Measurements from ENCODE around the gene GADD45G.

Gene GADD45G

GRCh38 chr9:89596937-89597555 is 7.8 kb upstream of the GADD45G start:
- TF ChIP-seq JUND (IDR thresholded peaks at IDR 0.05; ENCODE audit: low read depth) = no peak
- in situ Hi-C loops (cut with HindIII; ENCODE audit: low pct_unique_long_range_greater_than_20kb, low sequenced_read_pairs) = no loop called here
- no peak for DNase-seq (ENCODE audit: low read depth in 1 of 2, low spot score in 1 of 2)

GRCh38 chr9:89597711-89598362 is 7.0 kb upstream of the GADD45G start:
- DNase-seq (ENCODE audit: low read depth in 1 of 2, low spot score in 1 of 2) = peak; percentile 22 to 87
- no peak for TF ChIP-seq JUND (IDR thresholded peaks at IDR 0.05; ENCODE audit: low read depth)
- in situ Hi-C loops (cut with HindIII; ENCODE audit: low pct_unique_long_range_greater_than_20kb, low sequenced_read_pairs) = no loop called here

- TF ChIP-seq JUND (IDR thresholded peaks at IDR 0.05; ENCODE audit: low read depth) = no peak
- no peak for DNase-seq (ENCODE audit: low read depth in 1 of 2, low spot score in 1 of 2)
- in situ Hi-C loops (cut with HindIII; ENCODE audit: low pct_unique_long_range_greater_than_20kb, low sequenced_read_pairs) = no loop called here
These were observed 6.5 kb upstream of the GADD45G start for GRCh38 chr9:89598363-89598713.

GRCh38 chr9:89598926-89599325 is 5.9 kb upstream of the GADD45G start:
- in situ Hi-C loops (cut with HindIII; ENCODE audit: low pct_unique_long_range_greater_than_20kb, low sequenced_read_pairs) = no loop called here

GRCh38 chr9:89600831-89601230 is 4.0 kb upstream of the GADD45G start:
- no peak for TF ChIP-seq JUND (IDR thresholded peaks at IDR 0.05; ENCODE audit: low read depth)
- in situ Hi-C loops (cut with HindIII; ENCODE audit: low pct_unique_long_range_greater_than_20kb, low sequenced_read_pairs) = no loop called here

More at GRCh38 chr9:89598926-89599325, 5.9 kb upstream of the GADD45G start:
- no peak for DNase-seq (ENCODE audit: low read depth in 1 of 2, low spot score in 1 of 2)
- no peak for TF ChIP-seq JUND (IDR thresholded peaks at IDR 0.05; ENCODE audit: low read depth)

GRCh38 chr9:89601306-89601705 is 3.5 kb upstream of the GADD45G start:
- TF ChIP-seq JUND (IDR thresholded peaks at IDR 0.05; ENCODE audit: low read depth) = no peak
- in situ Hi-C loops (cut with HindIII; ENCODE audit: low pct_unique_long_range_greater_than_20kb, low sequenced_read_pairs) = no loop called here
- no peak for DNase-seq (ENCODE audit: low read depth in 1 of 2, low spot score in 1 of 2)

More at GRCh38 chr9:89600831-89601230, 4.0 kb upstream of the GADD45G start:
- DNase-seq (ENCODE audit: low read depth in 1 of 2, low spot score in 1 of 2) = no peak

GRCh38 chr9:89601856-89602562 is 2.8 kb upstream of the GADD45G start:
- TF ChIP-seq JUND (IDR thresholded peaks at IDR 0.05; ENCODE audit: low read depth) = no peak
- no peak for DNase-seq (ENCODE audit: low read depth in 1 of 2, low spot score in 1 of 2)
- in situ Hi-C loops (cut with HindIII; ENCODE audit: low pct_unique_long_range_greater_than_20kb, low sequenced_read_pairs) = no loop called here

- TF ChIP-seq JUND (IDR thresholded peaks at IDR 0.05; ENCODE audit: low read depth) = no peak
- DNase-seq (ENCODE audit: low read depth in 1 of 2, low spot score in 1 of 2) = peak; percentile 67 to 93
- in situ Hi-C loops (cut with HindIII; ENCODE audit: low pct_unique_long_range_greater_than_20kb, low sequenced_read_pairs) = no loop called here
These were observed 1.6 kb upstream of the GADD45G start for GRCh38 chr9:89602978-89603766.

GRCh38 chr9:89603767-89604665 is 796 bp upstream of the GADD45G start:
- DNase-seq (ENCODE audit: low read depth in 1 of 2, low spot score in 1 of 2) = peak; percentile 30 to 83
- no peak for TF ChIP-seq JUND (IDR thresholded peaks at IDR 0.05; ENCODE audit: low read depth)
- in situ Hi-C loops (cut with HindIII; ENCODE audit: low pct_unique_long_range_greater_than_20kb, low sequenced_read_pairs) = no loop called here

- in situ Hi-C loops (cut with HindIII; ENCODE audit: low pct_unique_long_range_greater_than_20kb, low sequenced_read_pairs) = no loop called here
These were observed 745 bp downstream of the GADD45G start for GRCh38 chr9:89605465-89606048.

GRCh38 chr9:89606049-89606623 is 1.3 kb downstream of the GADD45G start:
- no peak for TF ChIP-seq JUND (IDR thresholded peaks at IDR 0.05; ENCODE audit: low read depth)
- in situ Hi-C loops (cut with HindIII; ENCODE audit: low pct_unique_long_range_greater_than_20kb, low sequenced_read_pairs) = no loop called here
- peak; percentile 64 to 87 for DNase-seq (ENCODE audit: low read depth in 1 of 2, low spot score in 1 of 2)

More at GRCh38 chr9:89605465-89606048, 745 bp downstream of the GADD45G start:
- no peak for TF ChIP-seq JUND (IDR thresholded peaks at IDR 0.05; ENCODE audit: low read depth)
- peak; percentile 47 to 81 for DNase-seq (ENCODE audit: low read depth in 1 of 2, low spot score in 1 of 2)

Measured in T47D (cell line).